HepG2 (cell line): ENCODE measurements around the gene ZNF19. TPM values are rescaled to one million over a fixed set of nuclear protein-coding genes. Genes with fewer than 3 reads are reported as not detected.

Source experiments
- ATAC-seq: fragments of 200-7000 bp; cut with Tn5 transposase; 3 replicates; pipeline ENCODE4 v1.9.1; 2020; ENCODE audit warnings: mild to moderate bottlenecking, moderate library complexity
- BruUV-seq: library from RNA; stranded (reverse); fragments of 400-500 nt; replicated peaks from 2 replicates; lab custom pipeline; 2021; lab: Mats Ljungman, UMichigan
- CTCF ChIA-PET: fragments of 300-600 bp; formaldehyde crosslinking; extraction: SDS; loops from one replicate; lab custom pipeline; 2021; ENCODE audit warnings: low total read pairs, inconsistent platforms, low intra/inter-chr PET ratio; lab: Yijun Ruan, JAX
- POLR2A ChIA-PET: fragments of 350-600 bp; sonication (Branson Sonifier 250); formaldehyde crosslinking; loops from one replicate; lab custom pipeline; 2020; ENCODE audit warnings: antibody characterized with exemption, inconsistent platforms; lab: Yijun Ruan, JAX
- DNase-seq: peaks from one replicate; pipeline ENCODE4 v3.0.0-alpha.2; 2015; ENCODE audit warnings: low spot score
- FAIRE-seq: peaks from 3 replicates; lab custom pipeline; 2011; peaks lifted over from hg19 to GRCh38; lab: Jason Lieb, UNC
- H2AFZ ChIP-seq: one replicate; pipeline ENCODE4 v1.6.1; 2011; ENCODE audit warnings: low read length, inconsistent platforms
- H3K27ac ChIP-seq: fragments of 300-600 bp; 3 replicates; pipeline ENCODE4 v1.8.0; 2011; ENCODE audit warnings: mixed run types, mild to moderate bottlenecking, mixed read lengths, low read length, inconsistent platforms; ENCODE audit not compliant: insufficient read depth; ENCODE audit errors: extremely low read length
- H3K27me3 ChIP-seq, 2 experiments: fragments of 200-600 bp in 1 of 2; 2 replicates in 1 of 2; 3 replicates in 1 of 2; pipeline versions ENCODE4 v1.6.0 to v1.8.0; 2011; ENCODE audit warnings: low read length in 2 of 2, mild to moderate bottlenecking in 2 of 2, moderate library complexity in 2 of 2, inconsistent platforms in 1 of 2; ENCODE audit not compliant: insufficient read depth in 2 of 2, control insufficient read depth in 1 of 2
- H3K36me3 ChIP-seq, 2 experiments: fragments of 200-600 bp in 1 of 2; replicated peaks in 1 of 2; 2 replicates in 1 of 2; 3 replicates in 1 of 2; pipeline versions ENCODE4 v1.5.1 to v1.8.0; 2011; ENCODE audit warnings: low read length in 2 of 2, inconsistent platforms in 1 of 2; ENCODE audit not compliant: insufficient read depth in 2 of 2, control insufficient read depth in 1 of 2
- H3K4me1 ChIP-seq: 2 replicates; pipeline ENCODE4 v1.5.1; 2012; ENCODE audit warnings: low read length, inconsistent platforms; ENCODE audit not compliant: insufficient read depth
- H3K4me2 ChIP-seq: 2 replicates; pipeline ENCODE4 v1.6.0; 2011; ENCODE audit warnings: low read depth, low read length, inconsistent platforms
- H3K4me3 ChIP-seq, 3 experiments: fragments of 200-600 bp in 1 of 3; sonication (generic), shearing (Covaris generic) in 1 of 3; replicated peaks in 1 of 3; 2 replicates each; pipeline ENCODE4 v1.5.1; 2011 to 2016; ENCODE audit warnings: low read length in 3 of 3, inconsistent platforms in 2 of 3, low read depth in 2 of 3, mild to moderate bottlenecking in 2 of 3, control low read depth in 1 of 3, mixed read lengths in 1 of 3; ENCODE audit not compliant: insufficient read depth in 1 of 3
- H3K79me2 ChIP-seq: one replicate; pipeline ENCODE4 v1.6.1; 2011; ENCODE audit warnings: low read length, inconsistent platforms; ENCODE audit not compliant: insufficient read depth
- H3K9ac ChIP-seq: 2 replicates; pipeline ENCODE4 v1.6.0; 2011; ENCODE audit warnings: mild to moderate bottlenecking, low read depth, low read length, inconsistent platforms; ENCODE audit not compliant: insufficient read depth
- H3K9me3 ChIP-seq: 2 replicates; pipeline ENCODE4 v1.5.1; 2012; ENCODE audit warnings: mild to moderate bottlenecking, low read length
- H4K20me1 ChIP-seq: 2 replicates; pipeline ENCODE4 v1.6.0; 2011; ENCODE audit warnings: inconsistent platforms, mild to moderate bottlenecking, low read length, moderate library complexity; ENCODE audit not compliant: insufficient read depth
- AGO1 ChIP-seq: fragments of 200-400 bp; formaldehyde crosslinking; IDR thresholded peaks from 2 replicates; pipeline ENCODE4 v1.6.1; 2017; ENCODE audit warnings: mild to moderate bottlenecking, low read depth, low read length, moderate library complexity; ENCODE audit not compliant: poor library complexity, severe bottlenecking
- CBX5 ChIP-seq: sonication (generic); formaldehyde crosslinking; IDR thresholded peaks from 2 replicates; pipeline ENCODE4 v1.4.0; 2020; ENCODE audit warnings: missing genetic modification reagents, borderline replicate concordance
- FOXJ3 ChIP-seq: sonication (generic); formaldehyde crosslinking; IDR thresholded peaks from 2 replicates; pipeline ENCODE4 v1.4.0; 2020; ENCODE audit warnings: missing genetic modification reagents, mild to moderate bottlenecking, borderline replicate concordance
- HNRNPK ChIP-seq: fragments of 200-400 bp; formaldehyde crosslinking; IDR thresholded peaks from 2 replicates; pipeline ENCODE4 v1.6.1; 2018; ENCODE audit warnings: low read length, low read depth, moderate library complexity, mild to moderate bottlenecking; ENCODE audit not compliant: poor library complexity, severe bottlenecking
- JUND ChIP-seq: sonication (generic); formaldehyde crosslinking; IDR thresholded peaks from 2 replicates; pipeline ENCODE4 v1.8.0; 2022; ENCODE audit warnings: mild to moderate bottlenecking, missing genetic modification reagents
- PHF20 ChIP-seq: sonication (generic); formaldehyde crosslinking; IDR thresholded peaks from 2 replicates; pipeline ENCODE4 v1.5.0; 2020; ENCODE audit warnings: mild to moderate bottlenecking, missing genetic modification reagents
- RARG ChIP-seq: sonication (generic); formaldehyde crosslinking; IDR thresholded peaks from 2 replicates; pipeline ENCODE4 v1.4.0; 2020; ENCODE audit warnings: low read depth, mild to moderate bottlenecking, missing genetic modification reagents
- SRSF9 ChIP-seq: fragments of 200-400 bp; formaldehyde crosslinking; IDR thresholded peaks from 2 replicates; pipeline ENCODE4 v1.6.1; 2018; ENCODE audit warnings: borderline replicate concordance, mild to moderate bottlenecking, low read depth, low read length; ENCODE audit not compliant: insufficient read depth, poor library complexity, severe bottlenecking
- TRIM24 ChIP-seq: sonication (generic); formaldehyde crosslinking; IDR thresholded peaks from 2 replicates; pipeline ENCODE4 v1.8.0; 2022; ENCODE audit warnings: mild to moderate bottlenecking, missing genetic modification reagents
- ZNF10 ChIP-seq: sonication (generic); formaldehyde crosslinking; IDR thresholded peaks from 2 replicates; pipeline ENCODE4 v1.4.0; 2020; ENCODE audit warnings: mild to moderate bottlenecking, low read depth, missing genetic modification reagents, borderline replicate concordance
- ZNF17 ChIP-seq: sonication (generic); formaldehyde crosslinking; IDR thresholded peaks from 2 replicates; pipeline ENCODE4 v1.5.0; 2020; ENCODE audit warnings: mild to moderate bottlenecking, missing genetic modification reagents
- ZNF263 ChIP-seq: sonication (generic); formaldehyde crosslinking; IDR thresholded peaks from 2 replicates; pipeline ENCODE4 v1.4.0; 2020; ENCODE audit warnings: missing genetic modification reagents
- ZNF547 ChIP-seq: sonication (generic); formaldehyde crosslinking; IDR thresholded peaks from 2 replicates; pipeline ENCODE4 v1.5.1; 2020; ENCODE audit warnings: mild to moderate bottlenecking, missing genetic modification reagents
- ZNF569 ChIP-seq: sonication (generic); formaldehyde crosslinking; IDR thresholded peaks from 2 replicates; pipeline ENCODE4 v1.5.0; 2020; ENCODE audit warnings: mild to moderate bottlenecking, missing genetic modification reagents, moderate library complexity, borderline replicate concordance
- ZNF747 ChIP-seq: sonication (generic); formaldehyde crosslinking; IDR thresholded peaks from 2 replicates; pipeline ENCODE4 v1.8.1; 2023; ENCODE audit warnings: missing genetic modification reagents, mild to moderate bottlenecking, borderline replicate concordance
- WGBS: methylation state at CpG from one replicate; pipeline ENCODE4 v1.1.6; 2017; ENCODE audit warnings: low lambda C conversion rate; 5-methylcytosine and 5-hydroxymethylcytosine counted together
- in situ Hi-C: cut with HindIII; loops from 2 replicates; pipeline ENCODE4 v1.10.0; 2017; ENCODE audit warnings: low pct_unique_long_range_greater_than_20kb; ENCODE audit not compliant: extremely low pct_ligation_motif_present
- intact Hi-C: fragments of 100-400 bp; cut with micrococcal nuclease; formaldehyde crosslinking; loops from one replicate; pipeline ENCODE4 v1.10.0; 2022; ENCODE audit not compliant: unreplicated experiment
- polyA plus RNA-seq, 8 experiments: library from polyadenylated mRNA; depleted of rRNA in 3 of 8; stranded (reverse) in 7 of 8; unstranded in 1 of 8; fragments of >200 nt; fragmentation: Illumina TruSeq in 4 of 8; extraction: Trizol in 4 of 8; gene quantifications; 2 replicates each; pipeline versions ENCODE4 v1.2.1 to v1.2.3, GENCODE V29; 2011 to 2016; ENCODE audit warnings: low read depth in 4 of 8, missing spikeins in 1 of 8, mixed read lengths in 1 of 8; ENCODE audit not compliant: insufficient read depth in 1 of 8
- total RNA-seq, 5 experiments: library from RNA; depleted of rRNA; stranded (reverse); fragments of >200 nt; fragmentation: Illumina TruSeq; extraction: Trizol; gene quantifications; 2 replicates each; pipeline ENCODE4 v1.2.3, GENCODE V29; 2016; ENCODE audit warnings: low read depth in 1 of 5
- TF ChIP-seq, protein P1 (sequence below): sonication (generic); formaldehyde crosslinking; IDR thresholded peaks from 2 replicates; pipeline ENCODE4 v1.5.0; 2020; ENCODE audit warnings: mild to moderate bottlenecking, missing genetic modification reagents
- TF ChIP-seq, protein P2 (sequence below): sonication (generic); formaldehyde crosslinking; IDR thresholded peaks from 2 replicates; pipeline ENCODE4 v1.4.0; 2020; ENCODE audit warnings: missing genetic modification reagents, mild to moderate bottlenecking, borderline replicate concordance
- TF ChIP-seq, protein P3 (sequence below): sonication (generic); formaldehyde crosslinking; IDR thresholded peaks from 2 replicates; pipeline ENCODE4 v1.4.0; 2020; ENCODE audit warnings: missing genetic modification reagents

ZNF19 gene
- total and polyA plus RNA-seq, 2 of the 13 experiments (the other 11 are each of a cell fraction or from before 2014, with no cell fraction given): 3.2 to 5.8 TPM

DNA sequence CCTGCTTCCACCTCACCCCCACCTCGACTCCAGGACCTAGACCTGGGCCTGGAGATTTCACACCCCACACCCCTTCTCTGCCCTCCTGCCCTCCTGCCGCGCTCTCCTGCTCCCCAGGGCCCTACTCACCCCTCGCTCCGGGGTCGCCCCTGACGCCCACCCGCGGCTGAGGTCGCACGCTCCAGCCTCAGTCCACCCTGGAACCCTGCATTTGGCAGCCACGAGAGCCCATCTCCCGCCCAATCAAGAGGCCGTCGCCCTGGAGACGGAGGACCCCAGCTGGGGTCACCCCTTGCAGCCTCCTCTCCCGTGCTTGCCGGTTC, 63.4 kb downstream of the ZNF19 start:
- WGBS: 16% methylated on average over 18 of the region's 18 CpGs
- peak overlapping the region; percentile 57 to 80 (median 59) for H3K4me3 ChIP-seq
- peaks cover 30% of the 10 kb centered on the region for H3K4me1 ChIP-seq
- ATAC-seq: no peak
- POLR2A ChIA-PET: interaction anchor here (0.7 to 2.1 kb wide), 4 partner anchors 13 to 168 kb away, joined by 3 to 13 read pairs (median 4); partner anchors contain the start of gene ZNF23
- H3K9ac ChIP-seq: peak overlapping the region; percentile 35
- intact Hi-C loops (loop anchor here (2.0 to 10.0 kb wide), 2 partner anchors 15 to 189 kb away; no protein-coding TSS in a partner anchor), in situ Hi-C loops (no loop called here)
- H3K4me2 ChIP-seq: peak overlapping the region; percentile 83
- no peak overlapping the region for H2AFZ ChIP-seq
- no TSS peak for BruUV-seq
- CTCF ChIA-PET: interaction anchor here (1.5 kb wide), 1 partner anchor 13 kb away, joined by 7 read pairs; no protein-coding TSS in a partner anchor
- no peak for FAIRE-seq
- H4K20me1 ChIP-seq: no peaks in the 10 kb centered on the region
- peaks cover 4 to 27% of the 10 kb centered on the region in 2 experiments for H3K27me3 ChIP-seq
- no peak for DNase-seq
- H3K27ac ChIP-seq: peak overlapping the region; percentile 41
- no peaks in the 10 kb centered on the region for H3K36me3 ChIP-seq
- no peaks in the 10 kb centered on the region for H3K79me2 ChIP-seq
- H3K9me3 ChIP-seq: no peaks in the 10 kb centered on the region
- TF ChIP-seq ZNF547 (CRISPR knock-in tag) (no peak), TRIM24 (CRISPR knock-in tag) (0 out of 2 replicates have a peak, but pooled peaks have one; percentile 6), FOXJ3 (CRISPR knock-in tag) (no peak), ZNF10 (no peak), CBX5 (CRISPR knock-in tag) (no peak), ZNF747 (CRISPR knock-in tag) (no peak), ZNF17 (CRISPR knock-in tag) (no peak), AGO1 (peak; percentile 55), RARG (no peak), ZNF263 (no peak), ZNF569 (CRISPR knock-in tag) (no peak), HNRNPK (peak; percentile 65), PHF20 (CRISPR knock-in tag) (no peak), JUND (no peak), SRSF9 (no peak)
- TF ChIP-seq, protein P1, sequence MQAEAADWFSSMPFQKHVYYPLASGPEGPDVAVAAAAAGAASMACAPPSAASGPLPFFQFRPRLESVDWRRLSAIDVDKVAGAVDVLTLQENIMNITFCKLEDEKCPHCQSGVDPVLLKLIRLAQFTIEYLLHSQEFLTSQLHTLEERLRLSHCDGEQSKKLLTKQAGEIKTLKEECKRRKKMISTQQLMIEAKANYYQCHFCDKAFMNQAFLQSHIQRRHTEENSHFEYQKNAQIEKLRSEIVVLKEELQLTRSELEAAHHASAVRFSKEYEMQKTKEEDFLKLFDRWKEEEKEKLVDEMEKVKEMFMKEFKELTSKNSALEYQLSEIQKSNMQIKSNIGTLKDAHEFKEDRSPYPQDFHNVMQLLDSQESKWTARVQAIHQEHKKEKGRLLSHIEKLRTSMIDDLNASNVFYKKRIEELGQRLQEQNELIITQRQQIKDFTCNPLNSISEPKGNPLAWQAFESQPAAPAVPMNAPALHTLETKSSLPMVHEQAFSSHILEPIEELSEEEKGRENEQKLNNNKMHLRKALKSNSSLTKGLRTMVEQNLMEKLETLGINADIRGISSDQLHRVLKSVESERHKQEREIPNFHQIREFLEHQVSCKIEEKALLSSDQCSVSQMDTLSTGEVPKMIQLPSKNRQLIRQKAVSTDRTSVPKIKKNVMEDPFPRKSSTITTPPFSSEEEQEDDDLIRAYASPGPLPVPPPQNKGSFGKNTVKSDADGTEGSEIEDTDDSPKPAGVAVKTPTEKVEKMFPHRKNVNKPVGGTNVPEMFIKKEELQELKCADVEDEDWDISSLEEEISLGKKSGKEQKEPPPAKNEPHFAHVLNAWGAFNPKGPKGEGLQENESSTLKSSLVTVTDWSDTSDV (CRISPR knock-in tag): 0 out of 2 replicates have a peak, but pooled peaks have one; percentile 69
- TF ChIP-seq, protein P2, sequence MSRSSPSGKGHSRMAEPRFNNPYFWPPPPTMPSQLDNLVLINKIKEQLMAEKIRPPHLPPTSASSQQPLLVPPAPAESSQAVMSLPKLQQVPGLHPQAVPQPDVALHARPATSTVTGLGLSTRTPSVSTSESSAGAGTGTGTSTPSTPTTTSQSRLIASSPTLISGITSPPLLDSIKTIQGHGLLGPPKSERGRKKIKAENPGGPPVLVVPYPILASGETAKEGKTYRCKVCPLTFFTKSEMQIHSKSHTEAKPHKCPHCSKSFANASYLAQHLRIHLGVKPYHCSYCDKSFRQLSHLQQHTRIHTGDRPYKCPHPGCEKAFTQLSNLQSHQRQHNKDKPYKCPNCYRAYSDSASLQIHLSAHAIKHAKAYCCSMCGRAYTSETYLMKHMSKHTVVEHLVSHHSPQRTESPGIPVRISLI (CRISPR knock-in tag): no peak
- TF ChIP-seq, protein P3, sequence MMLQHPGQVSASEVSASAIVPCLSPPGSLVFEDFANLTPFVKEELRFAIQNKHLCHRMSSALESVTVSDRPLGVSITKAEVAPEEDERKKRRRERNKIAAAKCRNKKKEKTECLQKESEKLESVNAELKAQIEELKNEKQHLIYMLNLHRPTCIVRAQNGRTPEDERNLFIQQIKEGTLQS: no peak
